Psoas muscle (tissue), 8 donors: ENCODE results near the gene VEGFB. TPM values are rescaled to one million over a fixed set of nuclear protein-coding genes. Genes with fewer than 3 reads are reported as not detected.

ENCODE experiments used
- ATAC-seq, 4 donors: fragments of 200-7000 bp; cut with Tn5 transposase; one replicate each; pipeline ENCODE4 v1.9.1; 2020; ENCODE audit warnings: moderate library complexity in 3 of 4, mild to moderate bottlenecking in 2 of 4
- DNase-seq, 2 donors: peaks; one replicate each; pipeline ENCODE4 v3.0.0-alpha.2; 2020
- H3K27ac ChIP-seq: fragments of 200-600 bp; one replicate; pipeline ENCODE4 v1.8.0; 2022
- H3K27me3 ChIP-seq, 3 donors: fragments of 200-600 bp in 1 of 3; one replicate each; pipeline versions ENCODE4 v1.6.1 to v1.8.0; 2013 to 2022; ENCODE audit warnings: low read length in 2 of 3, mild to moderate bottlenecking in 2 of 3, moderate library complexity in 1 of 3; ENCODE audit not compliant: insufficient read depth in 3 of 3
- H3K36me3 ChIP-seq, 2 donors: fragments of 200-600 bp in 1 of 2; one replicate each; pipeline versions ENCODE4 v1.6.1 to v1.8.0; 2013 to 2022; ENCODE audit warnings: low read depth in 1 of 2, mild to moderate bottlenecking in 1 of 2, moderate library complexity in 1 of 2; ENCODE audit not compliant: insufficient read depth in 1 of 2
- H3K4me1 ChIP-seq: fragments of 200-600 bp; one replicate; pipeline ENCODE4 v1.8.0; 2022
- H3K4me3 ChIP-seq: fragments of 200-600 bp; one replicate; pipeline ENCODE4 v1.8.0; 2022; ENCODE audit warnings: mild to moderate bottlenecking
- H3K9me3 ChIP-seq: fragments of 200-600 bp; one replicate; pipeline ENCODE4 v1.8.0; 2022
- WGBS, 3 donors: extraction: QIAGEN DNeasy Blood & Tissue Kit; methylation state at CpG; one replicate each; pipeline versions ENCODE4 v1.1.6 to v1.1.7; 2013; 5-methylcytosine and 5-hydroxymethylcytosine counted together
- intact Hi-C, 2 donors: fragments of 100-400 bp; cut with DNase I; formaldehyde crosslinking; loops; one replicate each; pipeline versions ENCODE4 v1.11.0 to v1.14.2; 2022
- long read RNA-seq, 2 donors: library from polyadenylated mRNA; unstranded; transcript quantifications; one replicate each; pipeline ENCODE4 v2.0.0, GENCODE V29; 2021
- polyA plus RNA-seq, 3 donors: library from polyadenylated mRNA; stranded (reverse); fragments of 200-250 nt; gene quantifications; one replicate each; pipeline ENCODE4 v1.2.3, GENCODE V29; 2013
- total RNA-seq, 4 donors: library from RNA; stranded (reverse); fragmentation: NEBNext Ultra II Directional in 2 of 4; extraction: Animal tissue kit (Norgen Biotek cat#: 25700) in 2 of 4; gene quantifications; one replicate each; pipeline versions ENCODE4 v1.2.1 to v1.2.4, GENCODE V29; 2021 to 2023
- TF ChIP-seq, protein P1 (sequence below): fragments of 200-600 bp; IDR thresholded peaks from one replicate; pipeline ENCODE4 v1.8.0; 2022; ENCODE audit warnings: antibody characterized with exemption
- donor health status: healthy with polysubstance abuse.
- donor health status: DM: no; HTN: no; CAD: no; lungs with moderate emphysema.
- donor health status: Bipolar disorder and iron deficiency.
- donor health status: healthy.
- donor health status: DM: yes; HTN: yes; CAD: no.
- donor health status: DM: no; HTN: no; CAD: no.
- donor health status: DM: no; HTN: no; CAD: no.
- donor health status: DM: yes; HTN: yes; CAD: no.

Gene VEGFB
- total RNA-seq (100 to 1,000 TPM in 2 of 4 donors, 10 to 100 TPM in 2; 77.0 to 125 (median 103) TPM), polyA plus RNA-seq (100 to 1,000 TPM in 1 of 3 donors, 10 to 100 TPM in 2; 80.4 to 104 (median 100.0) TPM)
- long read RNA-seq, donor 1, transcript VEGFB-202 (7 exons, 979 nt) = major isoform, 59 of 99 reads
- long read RNA-seq, donor 1, transcript VEGFB-201 (7 exons, 1,380 nt) = minor isoform, 30 of 99 reads
- long read RNA-seq, donor 1, partial matches to known transcripts = 5 of 99 reads
- long read RNA-seq, donor 1, other reads (novel, unspliced or antisense) = 5 of 99 reads
- long read RNA-seq, donor 2, transcript VEGFB-201 (7 exons, 1,380 nt) = minor isoform, 27 of 108 reads
- long read RNA-seq, donor 2, transcript VEGFB-202 (7 exons, 979 nt) = major isoform, 62 of 108 reads
- long read RNA-seq, donor 2, partial matches to known transcripts = 5 of 108 reads
- long read RNA-seq, donor 2, other reads (novel, unspliced or antisense) = 13 of 108 reads

- TF ChIP-seq, protein P1, sequence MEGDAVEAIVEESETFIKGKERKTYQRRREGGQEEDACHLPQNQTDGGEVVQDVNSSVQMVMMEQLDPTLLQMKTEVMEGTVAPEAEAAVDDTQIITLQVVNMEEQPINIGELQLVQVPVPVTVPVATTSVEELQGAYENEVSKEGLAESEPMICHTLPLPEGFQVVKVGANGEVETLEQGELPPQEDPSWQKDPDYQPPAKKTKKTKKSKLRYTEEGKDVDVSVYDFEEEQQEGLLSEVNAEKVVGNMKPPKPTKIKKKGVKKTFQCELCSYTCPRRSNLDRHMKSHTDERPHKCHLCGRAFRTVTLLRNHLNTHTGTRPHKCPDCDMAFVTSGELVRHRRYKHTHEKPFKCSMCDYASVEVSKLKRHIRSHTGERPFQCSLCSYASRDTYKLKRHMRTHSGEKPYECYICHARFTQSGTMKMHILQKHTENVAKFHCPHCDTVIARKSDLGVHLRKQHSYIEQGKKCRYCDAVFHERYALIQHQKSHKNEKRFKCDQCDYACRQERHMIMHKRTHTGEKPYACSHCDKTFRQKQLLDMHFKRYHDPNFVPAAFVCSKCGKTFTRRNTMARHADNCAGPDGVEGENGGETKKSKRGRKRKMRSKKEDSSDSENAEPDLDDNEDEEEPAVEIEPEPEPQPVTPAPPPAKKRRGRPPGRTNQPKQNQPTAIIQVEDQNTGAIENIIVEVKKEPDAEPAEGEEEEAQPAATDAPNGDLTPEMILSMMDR = no peak
- intact Hi-C loops = no loop called here
These were observed at the start of gene VEGFB for GRCh38 chr11:64233913-64234586. VEGFB (plus strand) TSS chr11:64234584; CDS start chr11:64234834, 250 bp downstream.

GRCh38 chr11:64185175-64185692 is 49.1 kb upstream of the VEGFB start:
- TF ChIP-seq, protein P1 = peak; percentile 33
- H3K4me1 ChIP-seq = peaks cover 59% of the 10 kb centered on the region
- peak; percentile 46 to 55 (median 54) for ATAC-seq
- peak overlapping the region; percentile 73 for H3K4me3 ChIP-seq
- 0 to 1% (median 0%) methylated on average over 48 to 52 of the region's 52 CpGs for WGBS, 3 donors
- peak; percentile 90 to 92 for DNase-seq
- H3K27ac ChIP-seq = no peak overlapping the region
- no peaks in the 10 kb centered on the region for H3K9me3 ChIP-seq
- intact Hi-C loops = loop anchor here in 1 of 2 donors (5.0 kb wide), 1 partner anchor 42 kb away; the partner anchor contains the start of genes NUDT22 and TRPT1
- no peaks in the 10 kb centered on the region for H3K27me3 ChIP-seq
- H3K36me3 ChIP-seq = peaks cover 0 to 11% of the 10 kb centered on the region in 2 donors

More at GRCh38 chr11:64233913-64234586, at the start of gene VEGFB:
- 2 to 7% (median 3%) methylated on average over 30 to 59 of the region's 62 CpGs for WGBS, 3 donors
- Histone ChIP-seq H3K27ac (peak within 1 kb of the TSS; percentile 91), H3K4me3 (peak within 1 kb of the TSS; percentile 78), H3K27me3 (no peaks in the 10 kb centered on the region), H3K36me3 (peaks cover 0 to 17% of the 10 kb centered on the region in 2 donors), H3K9me3 (no peaks in the 10 kb centered on the region), H3K4me1 (peaks cover 31% of the 10 kb centered on the region)
- ATAC-seq = peak; percentile 40 to 57 (median 50)
- peak; percentile 79 to 81 for DNase-seq

- WGBS, 3 donors = 0% methylated on average over 48 to 74 of the region's 74 CpGs
- H3K4me1 ChIP-seq = peaks cover 53% of the 10 kb centered on the region
- H3K27me3 ChIP-seq = no peaks in the 10 kb centered on the region
- DNase-seq (peak; percentile 98 to 99), ATAC-seq (peak; percentile 83 to 88 (median 86))
- no peak within 1 kb of the TSS for H3K27ac ChIP-seq
- H3K9me3 ChIP-seq = no peaks in the 10 kb centered on the region
- peaks cover 0 to 11% of the 10 kb centered on the region in 2 donors for H3K36me3 ChIP-seq
- intact Hi-C loops = loop anchor here in 1 of 2 donors (5.0 kb wide), 1 partner anchor 41 kb away; the partner anchor contains the start of genes NUDT22 and TRPT1
- H3K4me3 ChIP-seq = peak within 1 kb of the TSS; percentile 73
- TF ChIP-seq, protein P1 = peak; percentile 31
These were observed 48.5 kb upstream of the VEGFB start, which contains the start of gene STIP1 for GRCh38 chr11:64185693-64186491. STIP1 (plus strand) TSS chr11:64186171; CDS start chr11:64186262, 91 bp downstream.
